Right lobe of liver (tissue), 6 donors: ENCODE data around the gene RERE. TPM values are rescaled to one million over a fixed set of nuclear protein-coding genes. Genes with fewer than 3 reads are reported as not detected.
A peak's percentile ranks its signal among the peaks of the same experiment; 100 is the strongest.

ENCODE experiments used
- ATAC-seq, 4 donors: fragments of 200-7000 bp; cut with Tn5 transposase; one replicate each; pipeline ENCODE4 v1.9.1; 2020; ENCODE audit warnings: mild to moderate bottlenecking in 4 of 4, moderate library complexity in 4 of 4
- DNase-seq, 3 donors: peaks; one replicate each; pipeline ENCODE4 v3.0.0-alpha.2; 2020
- H3K27ac ChIP-seq, 3 donors: fragments of 200-600 bp; one replicate each; pipeline ENCODE4 v1.8.0; 2022
- H3K27me3 ChIP-seq, 2 donors: fragments of 200-600 bp; one replicate each; pipeline ENCODE4 v1.8.0; 2022
- H3K36me3 ChIP-seq, 4 donors: fragments of 200-600 bp; sonication (generic) in 1 of 4; one replicate each; pipeline versions ENCODE4 v1.5.1 to v1.8.0; 2017 to 2022; ENCODE audit warnings: control low read depth in 1 of 4
- H3K4me1 ChIP-seq, 4 donors: fragments of 200-600 bp; sonication (generic) in 1 of 4; one replicate each; pipeline versions ENCODE4 v1.5.1 to v1.8.0; 2017 to 2022; ENCODE audit warnings: control low read depth in 1 of 4
- H3K4me3 ChIP-seq, 3 donors: fragments of 200-600 bp; one replicate each; pipeline ENCODE4 v1.8.0; 2022
- H3K9me3 ChIP-seq, 4 donors: fragments of 200-600 bp; sonication (generic) in 1 of 4; one replicate each; pipeline versions ENCODE4 v1.5.1 to v1.8.0; 2017 to 2022; ENCODE audit warnings: control low read depth in 1 of 4
- CTCF ChIP-seq, 4 donors: fragments of 200-600 bp in 3 of 4; fragments of 450-650 bp in 1 of 4; IDR thresholded peaks; one replicate each; pipeline versions ENCODE4 v1.5.1 to v1.8.0; 2016 to 2022; ENCODE audit warnings: antibody characterized with exemption in 4 of 4, mild to moderate bottlenecking in 2 of 4
- POLR2A ChIP-seq: fragments of 450-650 bp; IDR thresholded peaks from one replicate; pipeline ENCODE4 v1.6.1; 2017; ENCODE audit warnings: antibody characterized with exemption, mild to moderate bottlenecking
- WGBS: methylation state at CpG from one replicate; pipeline ENCODE4 v1.1.6; 2018; ENCODE audit warnings: low coverage, low lambda C conversion rate; ENCODE audit not compliant: insufficient coverage; ENCODE audit errors: missing lambda C conversion rate; 5-methylcytosine and 5-hydroxymethylcytosine counted together
- intact Hi-C, 2 donors: fragments of 100-400 bp; cut with DNase I; formaldehyde crosslinking; loops; one replicate each; pipeline versions ENCODE4 v1.11.2 to v1.14.1; 2022
- total RNA-seq, 6 experiments: library from RNA; depleted of rRNA in 2 of 6; stranded (reverse); fragments of >200 nt in 2 of 6; fragmentation: NEBNext Ultra II Directional in 3 of 6; extraction: Animal tissue kit (Norgen Biotek cat#: 25700) in 3 of 6; gene quantifications; one replicate each; pipeline versions ENCODE4 v1.1.0 to v1.2.4, GENCODE V29; 2016 to 2023
- donor health status: DM: no; HTN: yes; CAD: no.
- donor health status: DM: no; HTN: no; CAD: no.
- donor health status: DM: no; HTN: no; CAD: no.
- donor health status: DM: no; HTN: yes; CAD: no.
- donor health status: DM: no; HTN: yes; CAD: no.

Gene RERE
- total RNA-seq, 6 experiments from 2014 or later = 17.5 to 38.4 (median 25.0) TPM

- Histone ChIP-seq H3K4me3 (no peak overlapping the region), H3K27ac (no peak overlapping the region), H3K36me3 (no peaks in the 10 kb centered on the region), H3K9me3 (no peaks in the 10 kb centered on the region), H3K4me1 (peaks cover 0 to 49% (median 18%) of the 10 kb centered on the region in 4 donors), H3K27me3 (no peaks in the 10 kb centered on the region)
- TF ChIP-seq CTCF (IDR thresholded peaks at IDR 0.05) = no peak
- no peak for ATAC-seq
- 97% methylated on average over 6 of the region's 6 CpGs for WGBS
- intact Hi-C loops = no loop called here
- DNase-seq = no peak
Observed at GRCh38 chr1:8646189-8646588, 171.3 kb downstream of the RERE start.

GRCh38 chr1:8643542-8644536 is 173.6 kb downstream of the RERE start:
- peak overlapping the region; percentile 56 to 82 (median 73) for H3K27ac ChIP-seq
- DNase-seq = peak; percentile 34 to 67 (median 62)
- H3K4me1 ChIP-seq = peaks cover 0 to 56% (median 20%) of the 10 kb centered on the region in 4 donors
- no peaks in the 10 kb centered on the region for H3K36me3 ChIP-seq
- no peak for TF ChIP-seq POLR2A
- no peak for TF ChIP-seq CTCF (IDR thresholded peaks at IDR 0.05)
- 34% methylated on average over 6 of the region's 6 CpGs for WGBS
- ATAC-seq = peak; percentile 83 to 92 (median 87)
- H3K4me3 ChIP-seq = peak overlapping the region; percentile 2 to 18 (median 2)
- no peaks in the 10 kb centered on the region for H3K27me3 ChIP-seq
- intact Hi-C loops = no loop called here
- H3K9me3 ChIP-seq = no peaks in the 10 kb centered on the region

- DNase-seq (no peak), ATAC-seq (no peak)
- TF ChIP-seq POLR2A (no peak), CTCF (IDR thresholded peaks at IDR 0.05) (no peak)
- Histone ChIP-seq H3K27me3 (no peaks in the 10 kb centered on the region), H3K4me3 (no peak overlapping the region), H3K9me3 (no peaks in the 10 kb centered on the region), H3K4me1 (peaks cover 0 to 59% (median 22%) of the 10 kb centered on the region in 4 donors), H3K27ac (peak overlapping the region in 2 of 3 donors; percentile 62 to 73), H3K36me3 (no peaks in the 10 kb centered on the region)
- intact Hi-C loops = no loop called here
- 100% methylated on average over 2 of the region's 2 CpGs for WGBS
Observed at GRCh38 chr1:8642114-8642513, 175.3 kb downstream of the RERE start.

- TF ChIP-seq CTCF (IDR thresholded peaks at IDR 0.05) = no peak
- no peak for TF ChIP-seq POLR2A
- Histone ChIP-seq H3K27me3 (no peaks in the 10 kb centered on the region), H3K36me3 (no peaks in the 10 kb centered on the region), H3K4me3 (no peak overlapping the region), H3K27ac (peak overlapping the region in 2 of 3 donors; percentile 1 to 62), H3K4me1 (peaks cover 0 to 59% (median 22%) of the 10 kb centered on the region in 4 donors), H3K9me3 (no peaks in the 10 kb centered on the region)
- 64% methylated on average over 3 of the region's 3 CpGs for WGBS
- ATAC-seq (peak in 1 of 4 donors; percentile 4), DNase-seq (no peak)
- intact Hi-C loops = no loop called here
Observed at GRCh38 chr1:8641377-8641997, 176.0 kb downstream of the RERE start.
